ENCODE results near the gene PTPRD. TPM values are rescaled to one million over a fixed set of nuclear protein-coding genes. Genes with fewer than 3 reads are reported as not detected.

PTPRD gene
- total RNA-seq, 1 experiment from 2014 or later, result 0.02 TPM

- Histone ChIP-seq H3K4me2 (ENCODE audit: low read length) (no peak overlapping the region), H3K4me3 (replicated peaks in 1 of 2; ENCODE audit: low read depth in 1 of 2, low read length in 2 of 2) (no peak overlapping the region), H3K4me1 (ENCODE audit: control insufficient read depth in 1 of 2, insufficient read depth in 2 of 2, low read length in 2 of 2) (no peaks in the 10 kb centered on the region), H3K79me2 (ENCODE audit: insufficient read depth, low read length) (no peaks in the 10 kb centered on the region), H3K27ac (ENCODE audit: low read depth, low read length) (no peak overlapping the region), H3K9me3 (ENCODE audit: control insufficient read depth in 1 of 2, insufficient read depth in 1 of 2, low read depth in 1 of 2, low read length in 2 of 2) (peaks cover 4 to 36% of the 10 kb centered on the region in 2 experiments; a peak in 2 of 4 replicates), H3K27me3 (ENCODE audit: insufficient read depth, low read length) (no peaks in the 10 kb centered on the region), H3K9ac (ENCODE audit: low read length) (no peak overlapping the region), H2AFZ (ENCODE audit: low read depth, low read length, poor library complexity, severe bottlenecking) (no peak overlapping the region), H4K20me1 (ENCODE audit: insufficient read depth) (no peaks in the 10 kb centered on the region), H3K9me2 (ENCODE audit: insufficient read depth) (no peaks in the 10 kb centered on the region), H3K36me3 (ENCODE audit: control insufficient read depth in 1 of 2, insufficient read depth in 2 of 2, low read length in 2 of 2) (no peaks in the 10 kb centered on the region)
- RAD21 ChIA-PET (ENCODE audit: low non-redundant PET in 1 of 2, low total read pairs in 2 of 2, uncharacterized antibody in 2 of 2, unreplicated experiment in 2 of 2), result no interaction called here
- no TSS peak for BruUV-seq (replicated peaks)
- no peak for DNase-seq (ENCODE audit: low read depth, low spot score)
- POLR2A ChIA-PET, result no interaction called here
- intact Hi-C loops (cut with micrococcal nuclease), result no loop called here
- CTCF ChIA-PET, result no interaction called here
- no peak for TF ChIP-seq YY1 (IDR thresholded peaks at IDR 0.05; ENCODE audit: extremely low read depth, insufficient replicate concordance, low read depth, low read length)
- TF ChIP-seq ZBTB33 (IDR thresholded peaks at IDR 0.05; ENCODE audit: extremely low read depth, insufficient replicate concordance, low read length), result no peak
- no peak for TF ChIP-seq RAD21 (IDR thresholded peaks at IDR 0.05; ENCODE audit: low read depth)
- no peak for TF ChIP-seq EZH2phosphoT487 (IDR thresholded peaks at IDR 0.05; ENCODE audit: borderline replicate concordance)
- TF ChIP-seq MAX (IDR thresholded peaks at IDR 0.05), result no peak
- no peak for ATAC-seq
Observed at GRCh38 chr9:10523164-10523563, 89.6 kb downstream of the PTPRD start.

- Histone ChIP-seq H3K4me2 (ENCODE audit: low read length) (no peak overlapping the region), H3K9ac (ENCODE audit: low read length) (no peak overlapping the region), H3K9me2 (ENCODE audit: insufficient read depth) (no peaks in the 10 kb centered on the region), H3K9me3 (ENCODE audit: control insufficient read depth in 1 of 2, insufficient read depth in 1 of 2, low read depth in 1 of 2, low read length in 2 of 2) (peaks cover 0 to 12% of the 10 kb centered on the region in 2 experiments; a peak in 2 of 4 replicates), H3K27me3 (ENCODE audit: insufficient read depth, low read length) (no peaks in the 10 kb centered on the region), H3K4me1 (ENCODE audit: control insufficient read depth in 1 of 2, insufficient read depth in 2 of 2, low read length in 2 of 2) (no peaks in the 10 kb centered on the region), H3K4me3 (replicated peaks in 1 of 2; ENCODE audit: low read depth in 1 of 2, low read length in 2 of 2) (no peak overlapping the region), H3K36me3 (ENCODE audit: control insufficient read depth in 1 of 2, insufficient read depth in 2 of 2, low read length in 2 of 2) (no peaks in the 10 kb centered on the region), H4K20me1 (ENCODE audit: insufficient read depth) (no peaks in the 10 kb centered on the region), H3K27ac (ENCODE audit: low read depth, low read length) (no peak overlapping the region), H3K79me2 (ENCODE audit: insufficient read depth, low read length) (no peaks in the 10 kb centered on the region), H2AFZ (ENCODE audit: low read depth, low read length, poor library complexity, severe bottlenecking) (no peak overlapping the region)
- DNase-seq (ENCODE audit: low read depth, low spot score) (no peak), ATAC-seq (no peak)
- BruUV-seq (replicated peaks), result no TSS peak
- intact Hi-C loops (cut with micrococcal nuclease), result no loop called here
- ChIA-PET RAD21 (ENCODE audit: low non-redundant PET in 1 of 2, low total read pairs in 2 of 2, uncharacterized antibody in 2 of 2, unreplicated experiment in 2 of 2) (no interaction called here), CTCF (no interaction called here), POLR2A (no interaction called here)
- TF ChIP-seq FOSL1 (IDR thresholded peaks at IDR 0.05; ENCODE audit: low read depth) (no peak), ZBTB33 (IDR thresholded peaks at IDR 0.05; ENCODE audit: extremely low read depth, insufficient replicate concordance, low read length) (no peak), SRF (IDR thresholded peaks at IDR 0.05; ENCODE audit: low read depth) (no peak), RAD21 (IDR thresholded peaks at IDR 0.05; ENCODE audit: low read depth) (no peak), ATF3 (IDR thresholded peaks at IDR 0.05) (no peak), CTCF (IDR thresholded peaks at IDR 0.05 in 2 of 3, conservative IDR thresholded peaks at IDR 0.05 in 1 of 3; ENCODE audit: borderline replicate concordance in 1 of 3, insufficient read depth in 1 of 3, low read depth in 2 of 3, low read length in 2 of 3) (no peak), YY1 (IDR thresholded peaks at IDR 0.05; ENCODE audit: extremely low read depth, insufficient replicate concordance, low read depth, low read length) (no peak)
Observed at GRCh38 chr9:10512144-10512543, 100.7 kb downstream of the PTPRD start.
